NCI-H69 (cell line): ENCODE data around the gene TMEM72.
A peak's percentile ranks its signal among the peaks of the same experiment; 100 is the strongest.

Experiments used
- DNase-seq: peaks from one replicate; lab custom pipeline; 2025; lab: John Stamatoyannopoulos, UW

TMEM72 gene

GRCh38 chr10:44934416-44935200, 23.5 kb downstream of the TMEM72 start:
- no peak for DNase-seq

- DNase-seq, result no peak
These were observed 24.2 kb downstream of the TMEM72 start for GRCh38 chr10:44935201-44935965.

- no peak for DNase-seq
These were observed 24.8 kb downstream of the TMEM72 start for GRCh38 chr10:44935966-44936295.

GRCh38 chr10:44936314-44936975, 25.3 kb downstream of the TMEM72 start:
- no peak for DNase-seq

GRCh38 chr10:44937196-44938005, 26.3 kb downstream of the TMEM72 start:
- DNase-seq, result no peak

GRCh38 chr10:44938956-44939355, 27.8 kb downstream of the TMEM72 start:
- DNase-seq, result no peak

GRCh38 chr10:44939691-44940401, 28.7 kb downstream of the TMEM72 start:
- DNase-seq, result no peak

- no peak for DNase-seq
These were observed 33.2 kb downstream of the TMEM72 start for GRCh38 chr10:44944354-44944753.

GRCh38 chr10:44946205-44946604, 35.1 kb downstream of the TMEM72 start:
- DNase-seq, result no peak

- DNase-seq, result no peak
These were observed 36.4 kb downstream of the TMEM72 start for GRCh38 chr10:44947371-44948152.

- DNase-seq, result no peak
These were observed 37.5 kb downstream of the TMEM72 start for GRCh38 chr10:44948642-44949041.

GRCh38 chr10:44949127-44949802, 38.1 kb downstream of the TMEM72 start:
- DNase-seq, result no peak

GRCh38 chr10:44949915-44950314, 38.8 kb downstream of the TMEM72 start:
- peak; percentile 22 for DNase-seq

GRCh38 chr10:44950326-44951225, 39.4 kb downstream of the TMEM72 start:
- no peak for DNase-seq

- no peak for DNase-seq
These were observed 40.6 kb downstream of the TMEM72 start for GRCh38 chr10:44951576-44952226.

- DNase-seq, result no peak
These were observed 41.7 kb downstream of the TMEM72 start for GRCh38 chr10:44952779-44953231.

- DNase-seq, result no peak
These were observed 42.9 kb downstream of the TMEM72 start for GRCh38 chr10:44954042-44954441.

- DNase-seq, result no peak
These were observed 43.8 kb downstream of the TMEM72 start for GRCh38 chr10:44954962-44955361.
